Measurements from ENCODE around the gene PDE1A. TPM values are rescaled to one million over a fixed set of nuclear protein-coding genes. Genes with fewer than 3 reads are reported as not detected.

The PDE1A gene
- total RNA-seq, 1 experiment from 2014 or later, result 0.11 TPM

GRCh38 chr2:182444806-182445205 lies 18.0 kb upstream of the PDE1A start:
- no peak for DNase-seq
- no peaks in the 10 kb centered on the region for H3K27me3 ChIP-seq (ENCODE audit: insufficient read depth, low read depth)
- no peak overlapping the region for H3K4me2 ChIP-seq
- no peaks in the 10 kb centered on the region for H3K36me3 ChIP-seq (ENCODE audit: low read depth)
- ChIA-PET POLR2A (ENCODE audit: unreplicated experiment) (no interaction called here), CTCF (no interaction called here)
- no peak overlapping the region for H2AFZ ChIP-seq
- no peaks in the 10 kb centered on the region for H3K79me2 ChIP-seq (ENCODE audit: low read depth)
- no peaks in the 10 kb centered on the region for H3K9me3 ChIP-seq (ENCODE audit: insufficient read depth, low read depth)
- intact Hi-C loops (cut with micrococcal nuclease; ENCODE audit: unreplicated experiment), result no loop called here
- TF ChIP-seq EZH2 (IDR thresholded peaks at IDR 0.05; ENCODE audit: low read depth) (no peak), CTCF (conservative IDR thresholded peaks at IDR 0.05) (no peak)
- no peaks in the 10 kb centered on the region for H3F3A ChIP-seq (ENCODE audit: insufficient read depth, low read depth)
- no TSS peak for BruUV-seq (replicated peaks)
- no peaks in the 10 kb centered on the region for H3K9me2 ChIP-seq (ENCODE audit: insufficient read depth)
- no peaks in the 10 kb centered on the region for H3K4me1 ChIP-seq (replicated peaks; ENCODE audit: insufficient read depth)
- no peaks in the 10 kb centered on the region for H4K20me1 ChIP-seq (ENCODE audit: insufficient read depth)
- H3K27ac ChIP-seq, result no peak overlapping the region
- no peak overlapping the region for H3K4me3 ChIP-seq

GRCh38 chr2:182444170-182444569 lies 17.3 kb upstream of the PDE1A start:
- Histone ChIP-seq H3K79me2 (ENCODE audit: low read depth) (no peaks in the 10 kb centered on the region), H3K9me2 (ENCODE audit: insufficient read depth) (no peaks in the 10 kb centered on the region), H3K27me3 (ENCODE audit: insufficient read depth, low read depth) (no peaks in the 10 kb centered on the region), H2AFZ (no peak overlapping the region), H3K4me1 (replicated peaks; ENCODE audit: insufficient read depth) (no peaks in the 10 kb centered on the region), H3F3A (ENCODE audit: insufficient read depth, low read depth) (no peaks in the 10 kb centered on the region), H3K4me3 (no peak overlapping the region), H4K20me1 (ENCODE audit: insufficient read depth) (no peaks in the 10 kb centered on the region), H3K9me3 (ENCODE audit: insufficient read depth, low read depth) (no peaks in the 10 kb centered on the region), H3K4me2 (no peak overlapping the region), H3K36me3 (ENCODE audit: low read depth) (no peaks in the 10 kb centered on the region), H3K27ac (no peak overlapping the region)
- POLR2A ChIA-PET (ENCODE audit: unreplicated experiment), result no interaction called here
- CTCF ChIA-PET, result no interaction called here
- no peak for DNase-seq
- intact Hi-C loops (cut with micrococcal nuclease; ENCODE audit: unreplicated experiment), result no loop called here
- no peak for TF ChIP-seq EZH2 (IDR thresholded peaks at IDR 0.05; ENCODE audit: low read depth)
- no peak for TF ChIP-seq CTCF (conservative IDR thresholded peaks at IDR 0.05)
- no TSS peak for BruUV-seq (replicated peaks)

GRCh38 chr2:182436252-182436651 lies 9.4 kb upstream of the PDE1A start:
- CTCF ChIA-PET, result no interaction called here
- H3K4me2 ChIP-seq, result no peak overlapping the region
- H3K27ac ChIP-seq, result no peak overlapping the region
- no peaks in the 10 kb centered on the region for H3K4me1 ChIP-seq (replicated peaks; ENCODE audit: insufficient read depth)
- DNase-seq, result no peak
- H3K27me3 ChIP-seq (ENCODE audit: insufficient read depth, low read depth), result no peaks in the 10 kb centered on the region
- POLR2A ChIA-PET (ENCODE audit: unreplicated experiment), result no interaction called here
- no peaks in the 10 kb centered on the region for H3K9me3 ChIP-seq (ENCODE audit: insufficient read depth, low read depth)
- H3F3A ChIP-seq (ENCODE audit: insufficient read depth, low read depth), result no peaks in the 10 kb centered on the region
- H3K4me3 ChIP-seq, result no peak overlapping the region
- no peaks in the 10 kb centered on the region for H3K79me2 ChIP-seq (ENCODE audit: low read depth)
- intact Hi-C loops (cut with micrococcal nuclease; ENCODE audit: unreplicated experiment), result no loop called here
- no peaks in the 10 kb centered on the region; the same call in 1 of the 2 replicates for H4K20me1 ChIP-seq (ENCODE audit: insufficient read depth)
- H3K36me3 ChIP-seq (ENCODE audit: low read depth), result no peaks in the 10 kb centered on the region
- no peak overlapping the region for H2AFZ ChIP-seq
- TF ChIP-seq CTCF (conservative IDR thresholded peaks at IDR 0.05) (no peak), EZH2 (IDR thresholded peaks at IDR 0.05; ENCODE audit: low read depth) (no peak)
- no TSS peak for BruUV-seq (replicated peaks)
- H3K9me2 ChIP-seq (ENCODE audit: insufficient read depth), result no peaks in the 10 kb centered on the region
